Measurements from ENCODE around the gene FKBP10.
"Not testable (repeated sequence)": the region's sequence is repeated elsewhere in the genome, so short reads cannot be mapped to it uniquely, and the experiment has no call there.

FKBP10 gene

GRCh38 chr17:41810659-41811548 lies 1.9 kb upstream of the FKBP10 start:
- peak; percentile 13 for DNase-seq

- peak; percentile 73 for DNase-seq
These were observed 1.0 kb upstream of the FKBP10 start, which contains the start of gene P3H4 for GRCh38 chr17:41811549-41812380. TSS of gene P3H4 (minus strand) at chr17:41811949. CDS start at chr17:41811915, 34 bp downstream.

- DNase-seq, result no peak
These were observed 412 bp downstream of the FKBP10 start for GRCh38 chr17:41813152-41813680.

- no peak for DNase-seq
These were observed 908 bp downstream of the FKBP10 start for GRCh38 chr17:41813699-41814124.

GRCh38 chr17:41814195-41814594 lies 1.4 kb downstream of the FKBP10 start:
- DNase-seq, result no peak

- DNase-seq, result no peak
These were observed 4.0 kb downstream of the FKBP10 start for GRCh38 chr17:41816637-41817320.

GRCh38 chr17:41818024-41818423 lies 5.2 kb downstream of the FKBP10 start:
- no peak for DNase-seq

- DNase-seq, result no peak
These were observed 9.0 kb downstream of the FKBP10 start for GRCh38 chr17:41821776-41822175.

GRCh38 chr17:41822216-41823140 lies 9.7 kb downstream of the FKBP10 start:
- DNase-seq, result no peak

GRCh38 chr17:41823141-41823524 lies 10.3 kb downstream of the FKBP10 start:
- no peak for DNase-seq

GRCh38 chr17:41823580-41823979 lies 10.8 kb downstream of the FKBP10 start:
- no peak for DNase-seq

GRCh38 chr17:41824086-41824485 lies 11.3 kb downstream of the FKBP10 start:
- no peak for DNase-seq

- no peak for DNase-seq
These were observed 12.5 kb downstream of the FKBP10 start for GRCh38 chr17:41825175-41825845.

- not testable (repeated sequence) for DNase-seq
These were observed 17.2 kb downstream of the FKBP10 start for GRCh38 chr17:41829961-41830360.

- DNase-seq, result no peak
These were observed 22.5 kb downstream of the FKBP10 start for GRCh38 chr17:41835214-41835799.

GRCh38 chr17:41835800-41836549 lies 23.2 kb downstream of the FKBP10 start, which contains the start of gene NT5C3B:
TSS of gene NT5C3B (minus strand) at chr17:41836232. CDS start at chr17:41836193, 39 bp downstream.
- DNase-seq, result peak; percentile 75

GRCh38 chr17:41836550-41837196 lies 23.9 kb downstream of the FKBP10 start:
- no peak for DNase-seq

GRCh38 chr17:41837761-41838538 lies 25.1 kb downstream of the FKBP10 start, which contains the start of gene KLHL10:
TSS of gene KLHL10 (plus strand) at chr17:41837825. CDS start at chr17:41837933, 108 bp downstream.
- DNase-seq, result no peak

Measured in activated CD4-positive, alpha-beta T cell treated with anti-CD3 and anti-CD28 coated beads, Interleukin-10, Interleukin-2, amounts not matched to agents 100 ng/mL and 50 ng/mL, durations not matched to agents 16 hours and 8 hours (primary cell).